ENCODE measurements around the gene DGKG.
A peak's percentile ranks its signal among the peaks of the same experiment; 100 is the strongest.

The DGKG gene

DNA sequence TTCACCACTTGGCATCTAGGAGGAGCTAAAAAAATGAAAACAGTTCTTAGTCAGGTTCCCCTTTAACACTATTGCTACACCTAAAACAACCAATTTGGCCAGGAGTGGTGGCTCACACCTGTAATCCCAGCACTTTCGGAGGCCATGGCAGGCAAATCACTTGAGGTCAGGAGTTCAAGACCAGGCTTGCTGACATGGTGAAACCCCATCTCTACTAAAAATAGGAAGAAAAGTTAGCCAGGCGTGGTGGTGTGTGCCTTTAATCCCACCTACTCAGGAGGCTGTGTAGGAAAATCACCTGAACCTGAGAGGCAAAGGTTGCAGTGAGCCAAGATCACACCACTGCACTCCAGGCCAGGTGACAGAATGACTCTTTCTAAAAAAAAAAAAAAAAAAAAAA is 124.1 kb downstream of the DGKG start:
- no peak for DNase-seq

DNA sequence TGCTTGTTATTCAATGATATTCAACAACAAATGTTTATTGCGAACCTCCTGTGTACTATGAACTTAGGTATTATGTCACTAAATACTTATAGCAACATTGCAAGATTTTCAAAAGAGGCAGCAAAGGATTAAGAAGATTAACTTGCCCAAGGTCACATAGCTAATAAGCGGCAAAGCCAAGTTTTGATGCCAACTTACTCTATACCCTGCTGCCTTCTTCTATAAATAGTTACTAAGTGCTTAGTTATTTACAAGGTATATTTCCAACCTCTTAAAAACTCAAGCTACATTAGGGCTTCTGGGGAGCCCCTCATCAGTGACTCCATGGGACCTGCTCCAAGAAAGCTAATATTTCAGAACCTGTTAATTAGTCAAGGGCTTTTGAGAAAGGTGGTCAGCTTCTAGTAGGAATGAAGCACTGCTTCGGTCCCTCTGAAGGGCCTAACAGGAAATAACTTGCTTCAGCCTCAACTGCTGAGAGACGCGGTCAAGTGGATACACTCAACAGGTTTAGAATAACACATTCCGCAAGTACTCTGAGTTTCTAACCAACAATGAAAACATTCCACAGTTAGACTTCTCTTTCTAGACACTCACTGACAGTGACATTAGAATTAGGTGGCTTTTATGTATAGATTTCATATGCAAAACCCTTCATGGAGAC is 125.5 kb downstream of the DGKG start:
- no peak for DNase-seq

- no peak for DNase-seq
These were observed 126.5 kb downstream of the DGKG start for GRCh38 chr3:186235554-186235953.

- DNase-seq: no peak
These were observed 127.9 kb downstream of the DGKG start for GRCh38 chr3:186234152-186234551.

GRCh38 chr3:186226482-186226881 is 135.6 kb downstream of the DGKG start:
- DNase-seq: no peak

GRCh38 chr3:186225603-186226002 is 136.4 kb downstream of the DGKG start:
- peak in 1 of 3 donors; percentile 22 for DNase-seq

- no peak for DNase-seq
These were observed 137.9 kb downstream of the DGKG start for GRCh38 chr3:186224041-186224610.

GRCh38 chr3:186223476-186223875 is 138.6 kb downstream of the DGKG start:
- no peak for DNase-seq

DNA sequence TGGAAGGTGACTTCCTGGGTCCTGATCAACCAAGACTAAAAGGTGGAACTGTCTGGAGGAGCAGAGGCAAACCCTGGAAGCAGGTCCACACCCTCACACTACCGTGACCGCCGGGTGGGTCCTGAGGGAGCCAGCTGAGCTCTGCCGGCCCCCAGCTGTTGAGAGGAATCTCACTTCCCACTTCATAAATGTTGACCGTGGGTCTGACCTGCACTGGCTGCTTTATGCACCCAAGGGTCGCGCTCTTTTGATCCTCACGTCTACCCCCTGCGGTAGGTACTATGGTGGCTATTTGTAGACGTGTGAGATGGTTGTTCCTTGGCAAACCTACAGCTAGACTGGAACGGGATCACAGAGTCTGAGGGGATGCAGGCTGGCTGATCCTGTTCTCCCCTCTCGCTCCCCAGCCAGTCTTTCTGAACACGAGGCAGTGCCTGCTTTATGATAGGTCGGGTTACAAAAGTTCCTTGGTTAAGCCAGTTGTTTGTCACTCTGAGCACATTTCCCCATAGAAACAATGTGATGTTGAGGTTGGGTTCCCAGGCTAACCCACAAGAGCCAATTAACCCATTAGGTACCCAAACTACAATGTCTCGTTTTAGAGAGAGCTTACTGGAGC is 140.2 kb downstream of the DGKG start:
- no peak for DNase-seq

- DNase-seq: no peak
These were observed 141.0 kb downstream of the DGKG start for GRCh38 chr3:186220911-186221645.

DNA sequence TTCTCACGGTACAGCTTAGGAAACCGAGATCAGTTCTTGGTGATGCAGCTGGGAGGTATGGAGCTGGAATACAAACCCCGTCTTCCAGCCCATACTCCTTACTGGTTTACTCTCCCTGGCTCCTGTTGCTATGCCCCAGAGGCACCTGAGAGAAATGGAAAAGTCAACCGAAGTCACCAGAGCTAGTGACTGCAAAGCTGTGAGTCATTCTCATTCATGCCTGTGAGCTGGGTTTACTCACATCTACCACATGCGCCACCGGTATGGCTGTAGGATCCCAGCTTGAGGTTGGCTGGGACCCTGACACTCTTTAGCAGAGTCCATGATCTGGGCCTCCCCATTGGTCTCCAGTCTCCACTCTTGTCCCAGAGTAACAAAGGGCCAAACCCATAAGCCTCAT is 141.7 kb downstream of the DGKG start:
- peak in 1 of 3 donors; percentile 12 for DNase-seq

GRCh38 chr3:186219211-186219638 is 142.8 kb downstream of the DGKG start:
- no peak for DNase-seq

DNA sequence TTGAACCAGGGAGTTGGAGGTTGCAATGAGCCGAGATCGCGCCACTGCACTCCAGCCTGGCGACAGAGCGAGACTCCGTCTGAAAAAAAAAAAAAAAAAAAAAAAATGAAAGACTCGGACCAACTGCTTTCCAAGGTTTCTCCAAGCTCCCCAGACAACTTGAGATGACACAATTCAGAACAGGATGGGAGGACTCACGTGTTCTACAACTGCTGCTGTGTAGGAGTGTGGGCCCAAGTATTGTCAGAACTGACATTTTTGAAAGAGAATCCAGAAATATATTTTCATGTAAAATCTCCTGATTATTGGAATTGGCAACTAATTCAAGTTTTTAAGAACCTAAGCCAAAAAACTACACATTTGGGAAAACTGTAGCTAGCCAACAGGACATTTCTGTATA is 143.6 kb downstream of the DGKG start:
- no peak for DNase-seq

DNA sequence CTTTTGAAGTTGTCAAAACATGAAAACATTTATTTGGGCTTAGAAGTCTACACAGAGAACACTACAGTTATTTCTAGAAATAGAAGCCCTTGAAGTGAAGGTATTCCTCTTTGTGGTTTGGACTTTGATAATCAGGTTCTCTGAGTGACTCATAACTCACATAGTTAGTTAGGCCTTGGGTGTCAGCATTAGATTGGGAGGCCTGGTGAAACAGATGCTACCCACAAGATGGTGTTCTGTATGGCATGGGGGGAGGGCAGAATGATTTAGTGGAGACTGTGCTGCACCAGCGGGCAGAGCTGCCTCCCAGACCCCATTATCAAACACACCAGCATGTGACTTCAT is 144.2 kb downstream of the DGKG start:
- DNase-seq: no peak

DNA sequence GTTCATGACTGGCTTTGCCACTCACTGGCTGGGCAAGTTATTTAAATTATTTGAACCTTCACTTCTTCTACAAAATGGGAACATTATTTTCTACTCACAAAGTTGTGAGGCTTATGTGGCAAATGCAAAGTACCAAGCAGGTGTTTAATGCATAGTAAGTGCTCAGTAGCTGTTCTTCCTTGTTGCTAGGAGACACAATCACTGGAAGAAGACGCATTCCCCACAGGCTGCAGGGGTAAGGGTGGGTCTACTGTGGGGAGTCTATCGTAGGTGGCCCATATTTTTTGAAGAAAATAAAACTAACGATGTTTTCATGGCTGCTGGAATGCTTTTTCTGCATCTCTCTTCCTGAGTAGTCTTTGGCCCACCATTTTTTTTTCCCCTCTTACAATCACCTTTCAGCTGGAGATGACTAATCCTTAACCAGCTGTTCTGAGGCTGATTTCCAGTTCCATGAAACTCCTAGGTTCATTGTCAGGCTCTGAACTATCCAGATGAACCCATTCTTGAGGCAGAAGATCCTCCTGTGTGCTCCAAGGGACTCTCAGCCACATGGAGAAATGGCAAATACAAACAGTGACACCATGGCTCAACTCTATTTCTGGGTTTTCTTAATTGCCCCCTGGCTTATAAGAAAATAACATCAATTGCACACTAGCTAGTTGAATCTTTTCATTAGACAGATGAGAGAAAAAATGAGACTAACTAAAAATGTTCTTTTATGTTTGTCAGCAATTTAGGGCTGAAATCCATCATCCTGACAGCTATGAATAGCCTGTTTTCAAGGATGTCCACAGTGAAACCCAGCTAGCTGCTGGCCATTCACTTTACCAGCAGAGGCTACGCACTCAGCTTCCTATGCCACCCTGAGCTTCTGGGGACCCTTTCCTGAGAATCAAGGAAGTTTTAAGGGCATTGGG is 144.9 kb downstream of the DGKG start:
- no peak for DNase-seq

GRCh38 chr3:186214670-186215069 is 147.4 kb downstream of the DGKG start:
- no peak for DNase-seq

GRCh38 chr3:186213946-186214345 is 148.1 kb downstream of the DGKG start:
- DNase-seq: peak in 1 of 3 donors; percentile 21

DNA sequence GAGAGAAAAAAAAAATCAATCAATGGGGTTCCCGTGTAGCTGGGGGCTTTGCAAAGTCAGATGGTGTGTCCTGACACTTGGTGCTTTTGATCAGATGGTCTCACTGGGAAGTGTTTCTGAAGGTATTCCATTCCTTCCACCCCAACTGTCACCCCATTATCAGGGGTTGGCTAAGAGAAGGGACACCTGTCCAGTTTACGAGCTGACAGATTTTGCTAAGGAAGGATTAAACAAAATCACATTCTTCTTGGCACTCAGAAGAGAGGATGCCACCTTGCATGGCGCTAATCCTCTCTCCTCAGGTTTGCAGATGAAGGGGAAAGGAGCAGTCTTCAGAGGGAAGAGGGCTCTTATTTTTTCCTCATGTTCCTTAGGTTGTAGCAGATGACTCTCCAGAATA is 149.4 kb downstream of the DGKG start:
- no peak for DNase-seq

DNA sequence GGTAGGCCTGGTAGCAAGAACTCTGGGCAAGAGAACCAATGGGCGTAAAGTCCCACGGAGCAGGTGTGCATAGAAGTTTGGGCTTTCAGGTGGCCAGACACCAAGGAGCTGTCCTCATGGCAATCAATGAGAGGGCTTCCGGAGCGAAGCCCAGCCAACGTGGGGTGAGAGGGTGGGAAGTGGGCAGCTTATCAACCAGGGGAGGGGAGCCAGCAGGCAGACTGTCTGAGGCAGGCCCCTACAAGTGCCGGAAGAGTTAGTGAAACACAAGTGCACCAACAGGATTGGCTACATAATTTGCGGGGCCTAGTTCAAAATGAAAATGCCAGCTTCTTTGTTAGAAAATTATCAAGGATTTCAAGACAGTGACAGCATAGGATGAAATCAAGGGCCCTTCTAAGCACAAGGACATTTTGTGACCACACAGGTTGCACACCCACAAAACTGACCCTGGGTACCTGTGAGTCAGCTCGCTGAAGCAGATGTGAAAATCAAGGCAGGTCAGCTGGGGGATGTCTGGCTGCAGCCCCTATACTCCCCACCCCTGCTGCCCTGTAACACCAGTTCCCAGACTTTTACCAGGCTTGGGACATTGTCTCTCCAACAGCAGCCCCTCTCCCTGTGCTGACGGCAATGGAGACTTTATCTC is 151.1 kb downstream of the DGKG start:
- DNase-seq: no peak

DNA sequence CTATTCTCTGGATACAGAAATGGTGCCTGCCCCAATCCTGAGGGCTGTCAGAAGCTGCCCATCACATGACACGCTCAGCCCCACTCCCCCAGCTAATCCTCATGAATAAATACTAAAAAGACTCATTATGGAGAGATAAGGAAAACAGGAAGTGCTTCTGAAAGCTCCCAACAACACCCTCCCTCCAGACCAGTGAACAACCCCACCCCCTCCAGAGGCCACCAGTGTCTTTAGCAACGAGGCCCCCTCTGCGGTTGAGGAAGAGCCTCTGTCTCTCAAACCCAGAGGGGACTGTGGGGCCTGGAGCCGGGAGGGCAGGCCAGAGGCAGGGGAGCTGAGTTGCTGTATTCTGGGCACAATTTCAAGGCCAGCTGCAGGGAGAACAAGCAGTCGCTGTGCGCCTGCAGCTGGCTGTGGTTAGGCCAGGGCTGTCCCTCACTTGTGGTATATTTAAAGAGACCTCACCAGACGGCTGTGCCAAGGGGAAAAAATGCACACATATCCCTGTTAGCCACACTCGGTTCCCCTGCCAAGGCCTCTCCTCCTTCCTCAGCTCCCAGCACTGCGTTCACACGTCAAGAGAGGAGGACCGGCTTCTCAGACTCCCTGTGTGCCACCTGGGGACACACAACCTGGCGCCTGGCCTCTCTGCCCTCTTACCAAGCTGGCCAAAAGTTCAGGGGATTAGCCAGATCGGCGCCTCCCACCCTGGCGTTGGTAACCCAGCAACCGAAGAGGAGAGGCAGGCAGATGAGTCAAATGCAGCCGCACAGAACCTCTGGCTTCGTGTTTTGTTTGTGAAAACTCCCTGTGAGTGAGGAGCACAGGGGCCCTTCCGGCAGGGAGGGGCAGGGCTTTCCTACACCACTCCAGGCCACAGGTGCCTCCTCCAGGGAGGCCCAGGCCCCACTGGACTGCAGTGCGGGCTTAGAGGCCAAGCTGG is 152.0 kb downstream of the DGKG start:
- DNase-seq: peak; percentile 45 to 71 (median 61)
